Astrocyte (in vitro differentiated cells and primary cell): ENCODE data around the gene TMEM167B.

Experiments used
- EZH2 ChIP-seq: IDR thresholded peaks from 2 replicates; pipeline ENCODE4 v1.6.1; 2012; ENCODE audit warnings: mild to moderate bottlenecking, low read length, inconsistent platforms; ENCODE audit not compliant: insufficient read depth
- TF ChIP-seq, protein P1 (sequence below): IDR thresholded peaks from 2 replicates; pipeline ENCODE4 v1.5.1; 2011; ENCODE audit warnings: low read depth, mild to moderate bottlenecking, inconsistent platforms, low read length, moderate library complexity; ENCODE audit not compliant: insufficient read depth

GRCh38 chr1:109075531-109076490 lies 14.8 kb upstream of the TMEM167B start, which contains the start of gene TAF13:
- TF ChIP-seq, protein P1, sequence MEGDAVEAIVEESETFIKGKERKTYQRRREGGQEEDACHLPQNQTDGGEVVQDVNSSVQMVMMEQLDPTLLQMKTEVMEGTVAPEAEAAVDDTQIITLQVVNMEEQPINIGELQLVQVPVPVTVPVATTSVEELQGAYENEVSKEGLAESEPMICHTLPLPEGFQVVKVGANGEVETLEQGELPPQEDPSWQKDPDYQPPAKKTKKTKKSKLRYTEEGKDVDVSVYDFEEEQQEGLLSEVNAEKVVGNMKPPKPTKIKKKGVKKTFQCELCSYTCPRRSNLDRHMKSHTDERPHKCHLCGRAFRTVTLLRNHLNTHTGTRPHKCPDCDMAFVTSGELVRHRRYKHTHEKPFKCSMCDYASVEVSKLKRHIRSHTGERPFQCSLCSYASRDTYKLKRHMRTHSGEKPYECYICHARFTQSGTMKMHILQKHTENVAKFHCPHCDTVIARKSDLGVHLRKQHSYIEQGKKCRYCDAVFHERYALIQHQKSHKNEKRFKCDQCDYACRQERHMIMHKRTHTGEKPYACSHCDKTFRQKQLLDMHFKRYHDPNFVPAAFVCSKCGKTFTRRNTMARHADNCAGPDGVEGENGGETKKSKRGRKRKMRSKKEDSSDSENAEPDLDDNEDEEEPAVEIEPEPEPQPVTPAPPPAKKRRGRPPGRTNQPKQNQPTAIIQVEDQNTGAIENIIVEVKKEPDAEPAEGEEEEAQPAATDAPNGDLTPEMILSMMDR, result no peak
- TF ChIP-seq EZH2, result no peak
